HFF-Myc (cell line): Measurements from ENCODE around the gene SDR39U1.

ENCODE experiments used
- DNase-seq: peaks from one replicate; pipeline ENCODE4 v3.0.0-alpha.2; 2011; ENCODE audit warnings: low read depth; ENCODE audit errors: extremely low read depth
- H3K4me3 ChIP-seq: replicated peaks from 2 replicates; pipeline ENCODE4 v1.5.1; 2011; ENCODE audit warnings: low read depth, mild to moderate bottlenecking, control low read depth, low read length
- TF ChIP-seq, protein P1 (sequence below): IDR thresholded peaks from 2 replicates; pipeline ENCODE4 v1.5.1; 2012; ENCODE audit warnings: mild to moderate bottlenecking, low read depth, low read length, control low read depth; ENCODE audit errors: missing control alignments

The SDR39U1 gene

DNA sequence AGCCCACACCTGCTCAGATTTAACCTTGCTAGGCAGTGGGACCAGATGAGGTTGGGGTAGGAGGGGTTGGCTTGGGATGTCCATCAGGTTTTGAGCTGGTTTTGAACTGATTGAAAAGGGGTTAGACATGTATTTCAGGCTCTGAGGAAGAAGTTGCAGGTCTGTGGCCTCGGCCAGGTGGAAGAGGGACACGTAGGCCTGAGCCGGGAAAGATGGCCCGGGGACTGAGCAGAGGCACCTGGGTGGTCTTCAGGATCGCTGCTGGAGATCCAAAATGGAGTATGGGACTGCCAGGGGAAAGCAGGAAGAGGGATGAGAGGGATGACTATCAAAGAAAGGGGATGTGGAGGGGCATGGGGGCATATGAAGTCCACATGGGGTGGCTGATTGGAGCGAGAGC lies 36.2 kb downstream of the SDR39U1 start:
- TF ChIP-seq, protein P1, sequence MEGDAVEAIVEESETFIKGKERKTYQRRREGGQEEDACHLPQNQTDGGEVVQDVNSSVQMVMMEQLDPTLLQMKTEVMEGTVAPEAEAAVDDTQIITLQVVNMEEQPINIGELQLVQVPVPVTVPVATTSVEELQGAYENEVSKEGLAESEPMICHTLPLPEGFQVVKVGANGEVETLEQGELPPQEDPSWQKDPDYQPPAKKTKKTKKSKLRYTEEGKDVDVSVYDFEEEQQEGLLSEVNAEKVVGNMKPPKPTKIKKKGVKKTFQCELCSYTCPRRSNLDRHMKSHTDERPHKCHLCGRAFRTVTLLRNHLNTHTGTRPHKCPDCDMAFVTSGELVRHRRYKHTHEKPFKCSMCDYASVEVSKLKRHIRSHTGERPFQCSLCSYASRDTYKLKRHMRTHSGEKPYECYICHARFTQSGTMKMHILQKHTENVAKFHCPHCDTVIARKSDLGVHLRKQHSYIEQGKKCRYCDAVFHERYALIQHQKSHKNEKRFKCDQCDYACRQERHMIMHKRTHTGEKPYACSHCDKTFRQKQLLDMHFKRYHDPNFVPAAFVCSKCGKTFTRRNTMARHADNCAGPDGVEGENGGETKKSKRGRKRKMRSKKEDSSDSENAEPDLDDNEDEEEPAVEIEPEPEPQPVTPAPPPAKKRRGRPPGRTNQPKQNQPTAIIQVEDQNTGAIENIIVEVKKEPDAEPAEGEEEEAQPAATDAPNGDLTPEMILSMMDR: no peak
- DNase-seq: no peak
- no peak overlapping the region for H3K4me3 ChIP-seq

DNA sequence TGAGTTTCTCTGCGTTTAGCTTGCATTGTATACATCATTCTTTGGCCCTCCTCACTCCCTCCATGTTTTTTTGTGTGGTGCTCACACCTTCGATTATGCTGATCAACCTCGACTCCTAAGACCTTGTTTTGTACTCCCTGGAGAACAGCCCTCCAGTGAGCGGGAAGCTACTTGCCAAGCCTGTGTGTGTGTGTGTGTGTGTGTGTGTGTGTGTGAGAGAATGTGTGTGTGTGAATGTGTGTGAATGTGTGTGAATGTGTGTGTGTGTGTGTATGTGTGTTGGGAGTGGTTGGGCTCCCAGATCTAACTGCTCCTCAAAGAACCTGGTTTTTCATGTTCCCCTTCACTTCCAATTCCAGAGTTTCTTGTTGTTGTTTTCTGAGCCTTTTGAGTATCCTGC lies 37.8 kb downstream of the SDR39U1 start:
- no peak for DNase-seq
- TF ChIP-seq, protein P1: no peak
- H3K4me3 ChIP-seq: no peak overlapping the region

DNA sequence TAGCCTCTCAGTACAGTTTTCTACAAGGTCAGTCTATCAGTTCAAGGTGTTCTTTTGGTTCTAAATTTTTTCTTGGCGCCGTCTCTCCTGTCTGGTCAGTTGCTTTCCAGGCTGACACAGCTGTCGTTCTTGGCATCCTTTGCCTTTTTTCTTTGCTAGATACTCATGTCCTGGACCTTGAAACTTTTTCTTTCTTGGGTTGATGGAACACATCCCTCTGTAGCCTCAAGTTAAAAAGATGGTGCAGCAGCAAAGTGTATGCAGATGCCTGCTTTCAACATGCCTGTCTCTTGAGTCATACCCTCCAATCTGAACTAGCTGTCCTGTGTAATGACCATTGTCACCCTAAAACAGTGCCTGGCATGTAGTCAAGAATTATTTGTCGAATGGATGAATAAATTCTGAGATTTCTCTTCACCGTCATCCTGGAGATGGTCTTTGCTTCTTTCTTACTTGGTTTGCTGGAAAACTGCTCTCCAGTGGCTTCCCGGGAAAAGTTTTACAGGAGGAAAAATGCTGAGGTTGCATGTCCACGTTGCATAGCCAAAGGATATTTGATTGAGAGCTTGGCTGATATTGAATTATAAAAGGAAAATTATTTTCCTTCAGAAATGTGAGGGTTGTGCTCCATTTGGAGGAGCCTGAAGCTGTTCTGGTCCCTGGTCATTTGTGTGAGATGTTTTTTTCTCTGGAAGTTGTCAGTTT lies 39.1 kb downstream of the SDR39U1 start:
- DNase-seq: no peak

DNA sequence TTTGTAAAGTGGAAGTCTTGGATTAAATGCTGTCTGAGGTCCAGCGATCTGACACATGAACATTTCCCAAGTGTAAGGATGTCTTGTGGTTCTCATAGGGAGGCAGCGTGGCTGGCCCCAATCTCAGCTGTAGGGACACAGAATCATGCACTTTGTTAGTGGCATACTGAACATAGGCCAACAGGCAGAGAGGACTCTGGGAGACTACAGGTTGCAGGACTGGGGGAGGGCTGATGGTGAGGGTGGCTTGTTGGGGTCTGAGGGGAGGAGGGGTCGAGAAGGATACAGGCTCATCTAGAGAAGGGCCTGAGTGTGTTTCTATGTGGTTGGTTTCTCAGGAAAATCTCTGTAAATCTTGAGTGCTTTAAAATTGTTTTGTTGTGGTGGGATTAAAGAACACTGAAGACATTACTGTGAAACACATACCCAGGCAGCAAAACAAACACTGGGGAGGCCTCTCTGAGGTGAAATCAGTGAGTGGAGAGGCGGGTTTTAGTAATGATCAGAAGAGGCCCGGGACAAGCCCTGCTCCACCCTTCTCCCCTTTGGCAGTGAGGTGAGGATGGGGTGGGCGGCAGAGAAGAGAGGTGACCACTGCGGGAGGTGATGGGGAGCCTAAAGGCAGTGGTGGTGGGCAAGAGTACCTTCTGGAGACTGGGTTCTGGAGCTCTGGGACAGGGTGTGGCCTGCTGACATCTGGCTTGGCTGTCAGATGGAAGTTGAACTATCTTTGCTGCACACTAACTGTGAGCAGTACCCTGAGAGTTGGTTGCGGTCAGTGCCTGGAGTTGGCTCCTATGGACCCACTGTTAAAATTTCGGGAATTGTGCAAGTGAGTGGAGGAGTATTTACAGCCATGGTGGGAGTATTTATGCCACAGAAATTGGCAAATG lies 40.5 kb downstream of the SDR39U1 start:
- DNase-seq: no peak
- no peak overlapping the region for H3K4me3 ChIP-seq

More for the DNA sequence above, 39.1 kb downstream of the SDR39U1 start:
- TF ChIP-seq, protein P1: no peak
- no peak overlapping the region for H3K4me3 ChIP-seq

DNA sequence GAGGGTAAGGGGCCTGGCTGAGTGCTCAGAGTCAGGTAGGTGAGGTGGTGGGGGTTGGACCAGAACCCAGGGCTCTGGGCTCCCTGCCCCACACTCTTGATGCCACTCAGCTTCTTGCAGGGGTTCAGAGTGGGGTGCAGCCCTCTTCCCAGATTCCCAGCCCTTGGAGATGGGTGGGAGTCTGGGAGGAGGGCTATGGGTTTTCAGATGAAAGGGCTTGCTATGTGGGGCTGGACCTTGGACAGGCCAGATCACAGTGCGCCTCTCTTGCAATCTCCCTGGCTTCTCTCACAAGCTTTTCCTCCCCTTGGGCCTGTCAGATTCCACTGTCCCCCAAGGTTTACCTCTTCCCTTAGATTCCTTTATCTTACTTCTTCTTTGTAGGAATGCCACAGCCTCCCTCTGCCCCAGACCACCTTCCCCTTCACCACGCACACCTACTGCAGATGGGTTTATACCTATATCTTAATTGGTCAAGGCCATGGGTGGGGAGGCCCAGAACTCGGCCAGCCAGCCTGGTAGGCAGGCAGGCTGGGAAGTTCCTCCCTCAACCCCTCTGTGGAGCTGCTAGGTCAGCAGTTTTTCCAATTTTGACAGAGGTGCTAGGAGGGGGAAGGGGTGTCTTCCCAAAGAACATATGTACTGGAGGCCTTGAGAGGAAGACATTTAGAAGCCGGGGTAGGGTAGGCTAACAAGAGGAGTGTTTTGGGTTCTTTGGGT lies 42.4 kb downstream of the SDR39U1 start:
- H3K4me3 ChIP-seq: peak overlapping the region; percentile 46; the same call in 1 of the 2 replicates
- TF ChIP-seq, protein P1: no peak
- no peak for DNase-seq

More for the DNA sequence above, 40.5 kb downstream of the SDR39U1 start:
- TF ChIP-seq, protein P1: no peak

DNA sequence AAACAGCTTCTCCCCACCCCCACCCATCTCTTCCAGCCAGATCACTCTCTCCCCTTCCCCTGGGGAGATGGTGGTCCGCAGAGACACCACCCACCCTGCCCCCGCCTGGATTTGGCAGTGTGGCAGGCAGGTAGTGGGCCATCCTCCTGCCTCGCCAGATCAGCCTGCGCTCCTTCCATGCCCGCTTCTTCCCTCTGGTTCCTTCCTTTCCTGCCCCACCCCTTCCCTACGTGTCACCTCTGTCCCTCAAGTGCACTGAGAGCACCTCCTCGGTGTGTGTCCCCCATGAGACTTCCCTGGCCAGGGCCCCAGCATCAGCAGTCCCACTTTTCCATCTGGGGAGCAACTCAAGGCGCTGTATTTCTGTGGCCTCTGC lies 43.1 kb downstream of the SDR39U1 start:
- DNase-seq: no peak
- H3K4me3 ChIP-seq: peak overlapping the region; percentile 46
- TF ChIP-seq, protein P1: no peak
